Transverse colon (tissue), 4 donors: Measurements from ENCODE around the gene VAV1. TPM values are rescaled to one million over a fixed set of nuclear protein-coding genes. Genes with fewer than 3 reads are reported as not detected.
"Not testable (repeated sequence)": the region's sequence is repeated elsewhere in the genome, so short reads cannot be mapped to it uniquely, and the experiment has no call there.

Experiments
- DNase-seq: peaks from one replicate; pipeline ENCODE4 v3.0.0-alpha.2; 2019
- H3K27ac ChIP-seq, 4 donors: fragments of 200-600 bp; sonication (generic); 2 replicates each; pipeline ENCODE4 v1.5.1; 2016 to 2018; ENCODE audit warnings: inconsistent platforms in 4 of 4
- H3K27me3 ChIP-seq: fragments of 200-600 bp; sonication (generic); 2 replicates; pipeline ENCODE4 v1.5.1; 2017; ENCODE audit warnings: inconsistent platforms
- H3K36me3 ChIP-seq, 4 donors: fragments of 200-600 bp; sonication (generic); 2 replicates each; pipeline ENCODE4 v1.5.1; 2017 to 2019; ENCODE audit warnings: inconsistent platforms in 4 of 4
- H3K4me1 ChIP-seq, 4 donors: fragments of 200-600 bp; sonication (generic); 2 replicates each; pipeline ENCODE4 v1.5.1; 2017 to 2020; ENCODE audit warnings: inconsistent platforms in 4 of 4
- H3K4me3 ChIP-seq, 4 donors: fragments of 200-600 bp; sonication (generic); 1 replicate in 1 of 4; 2 replicates in 3 of 4; pipeline versions ENCODE4 v1.5.1 to v1.6.1; 2017 to 2019; ENCODE audit warnings: inconsistent platforms in 4 of 4
- H3K9me3 ChIP-seq, 2 donors: fragments of 200-600 bp; sonication (generic); 2 replicates each; pipeline ENCODE4 v1.5.1; 2017 to 2019; ENCODE audit warnings: inconsistent platforms in 2 of 2
- EP300 ChIP-seq: sonication (generic); formaldehyde crosslinking; IDR thresholded peaks from one replicate; pipeline ENCODE4 v1.6.1; 2017; ENCODE audit warnings: antibody characterized with exemption, low read depth
- POLR2A ChIP-seq: fragments of 450-650 bp; IDR thresholded peaks from one replicate; pipeline ENCODE4 v1.6.1; 2016; ENCODE audit warnings: antibody characterized with exemption, mild to moderate bottlenecking, moderate library complexity
- POLR2AphosphoS5 ChIP-seq, 3 donors: sonication (generic); formaldehyde crosslinking; IDR thresholded peaks; one replicate each; pipeline ENCODE4 v1.6.1; 2016; ENCODE audit warnings: antibody characterized with exemption in 3 of 3
- whole genome bisulfite sequencing, 2 donors: methylation state at CpG; one replicate each; pipeline ENCODE4 v1.1.5; 2018; ENCODE audit warnings: low coverage in 1 of 2; 5-methylcytosine and 5-hydroxymethylcytosine counted together
- in situ Hi-C, 4 donors: fragments of 200-750 bp; cut with MboI; loops; one replicate each; pipeline versions ENCODE4 v1.15.0 to v1.15.1; 2017; ENCODE audit warnings: low sequenced_read_pairs in 3 of 4, low pct_ligation_motif_present in 1 of 4, low pct_unique_long_range_greater_than_20kb in 1 of 4
- intact Hi-C: fragments of 100-400 bp; cut with DNase I; formaldehyde crosslinking; loops from one replicate; pipeline ENCODE4 v1.15.1; 2023; ENCODE audit warnings: low total_unique reads
- total RNA-seq, 4 donors: library from RNA; depleted of rRNA; stranded (reverse); fragments of >200 nt; gene quantifications; one replicate each; pipeline ENCODE4 v1.1.0, GENCODE V29; 2016
- TF ChIP-seq, protein P1 (sequence below), 5 experiments: fragments of 200-600 bp in 3 of 5; fragments of 450-650 bp in 2 of 5; sonication (generic) in 3 of 5; IDR thresholded peaks; 1 replicate in 2 of 5; 2 replicates in 3 of 5; pipeline ENCODE4 v1.5.1; 2016 to 2017; ENCODE audit warnings: antibody characterized with exemption in 5 of 5, inconsistent platforms in 3 of 5, mild to moderate bottlenecking in 2 of 5, moderate library complexity in 1 of 5

VAV1 gene
- total RNA-seq, 4 donors from 2014 or later: 0.60 to 10.8 (median 6.0) TPM

- Histone ChIP-seq H3K36me3 (no peaks in the 10 kb centered on the region), H3K4me3 (no peak overlapping the region), H3K9me3 (no peaks in the 10 kb centered on the region), H3K27ac (no peak overlapping the region), H3K27me3 (no peaks in the 10 kb centered on the region), H3K4me1 (peaks cover 0 to 5% (median 0%) of the 10 kb centered on the region in 4 donors)
- WGBS, 2 donors: 48 to 85% methylated on average over 6 to 11 of the region's 11 CpGs
- intact Hi-C loops (no loop called here), in situ Hi-C loops (no loop called here)
- TF ChIP-seq EP300 (no peak), POLR2AphosphoS5 (IDR thresholded peaks at IDR 0.05) (no peak), POLR2A (no peak)
- TF ChIP-seq, protein P1, sequence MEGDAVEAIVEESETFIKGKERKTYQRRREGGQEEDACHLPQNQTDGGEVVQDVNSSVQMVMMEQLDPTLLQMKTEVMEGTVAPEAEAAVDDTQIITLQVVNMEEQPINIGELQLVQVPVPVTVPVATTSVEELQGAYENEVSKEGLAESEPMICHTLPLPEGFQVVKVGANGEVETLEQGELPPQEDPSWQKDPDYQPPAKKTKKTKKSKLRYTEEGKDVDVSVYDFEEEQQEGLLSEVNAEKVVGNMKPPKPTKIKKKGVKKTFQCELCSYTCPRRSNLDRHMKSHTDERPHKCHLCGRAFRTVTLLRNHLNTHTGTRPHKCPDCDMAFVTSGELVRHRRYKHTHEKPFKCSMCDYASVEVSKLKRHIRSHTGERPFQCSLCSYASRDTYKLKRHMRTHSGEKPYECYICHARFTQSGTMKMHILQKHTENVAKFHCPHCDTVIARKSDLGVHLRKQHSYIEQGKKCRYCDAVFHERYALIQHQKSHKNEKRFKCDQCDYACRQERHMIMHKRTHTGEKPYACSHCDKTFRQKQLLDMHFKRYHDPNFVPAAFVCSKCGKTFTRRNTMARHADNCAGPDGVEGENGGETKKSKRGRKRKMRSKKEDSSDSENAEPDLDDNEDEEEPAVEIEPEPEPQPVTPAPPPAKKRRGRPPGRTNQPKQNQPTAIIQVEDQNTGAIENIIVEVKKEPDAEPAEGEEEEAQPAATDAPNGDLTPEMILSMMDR (IDR thresholded peaks at IDR 0.05): no peak
- no peak for DNase-seq
Observed at GRCh38 chr19:6774821-6775707, 2.6 kb downstream of the VAV1 start.

DNA sequence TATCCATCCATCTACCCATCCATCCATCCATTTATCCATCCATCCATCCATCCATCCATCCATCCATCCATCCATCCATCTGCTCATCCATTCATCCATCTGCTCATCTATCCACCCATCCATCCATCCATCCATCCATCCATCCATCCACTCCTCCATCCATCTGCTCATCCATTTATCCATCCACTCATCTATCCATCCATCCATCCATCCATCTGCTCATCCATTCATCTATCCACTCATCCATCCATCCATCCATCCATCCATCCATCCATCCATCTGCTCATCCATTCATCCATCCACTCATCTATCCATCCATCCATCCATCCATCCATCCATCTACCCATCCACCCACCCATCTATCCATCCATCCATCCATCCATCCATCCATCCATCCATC is 3.5 kb downstream of the VAV1 start:
- in situ Hi-C loops, H3K4me3 ChIP-seq, H3K4me1 ChIP-seq, H3K27me3 ChIP-seq, H3K27ac ChIP-seq, DNase-seq, intact Hi-C loops, H3K9me3 ChIP-seq, H3K36me3 ChIP-seq: not testable (repeated sequence)

- TF ChIP-seq EP300: no peak
- TF ChIP-seq POLR2A: no peak
- TF ChIP-seq POLR2AphosphoS5 (IDR thresholded peaks at IDR 0.05): no peak
- TF ChIP-seq, protein P1 (IDR thresholded peaks at IDR 0.05): no peak
- in situ Hi-C loops: no loop called here
- WGBS, 2 donors: 94 to 100% methylated on average over 3 to 4 of the region's 4 CpGs
- Histone ChIP-seq H3K36me3 (no peaks in the 10 kb centered on the region), H3K9me3 (no peaks in the 10 kb centered on the region), H3K4me3 (no peak overlapping the region), H3K27ac (no peak overlapping the region), H3K27me3 (no peaks in the 10 kb centered on the region), H3K4me1 (peaks cover 0 to 5% (median 2%) of the 10 kb centered on the region in 4 donors)
- intact Hi-C loops: no loop called here
- DNase-seq: no peak
Observed at GRCh38 chr19:6776999-6777398, 4.5 kb downstream of the VAV1 start.

- no peak for DNase-seq
- H3K36me3 ChIP-seq: no peaks in the 10 kb centered on the region
- no peaks in the 10 kb centered on the region for H3K27me3 ChIP-seq
- TF ChIP-seq, protein P1 (IDR thresholded peaks at IDR 0.05): no peak
- TF ChIP-seq POLR2A (no peak), POLR2AphosphoS5 (IDR thresholded peaks at IDR 0.05) (no peak), EP300 (no peak)
- in situ Hi-C loops: no loop called here
- H3K27ac ChIP-seq: no peak overlapping the region
- intact Hi-C loops: no loop called here
- no peak overlapping the region for H3K4me3 ChIP-seq
- H3K4me1 ChIP-seq: peaks cover 0 to 5% (median 2%) of the 10 kb centered on the region in 4 donors
- no peaks in the 10 kb centered on the region for H3K9me3 ChIP-seq
- WGBS, 2 donors: 93% methylated on average over 2 of the region's 2 CpGs; no CpG with 5 or more reads in 1 of the 2 donors
Observed at GRCh38 chr19:6777434-6777833, 4.9 kb downstream of the VAV1 start.
